Measurements from ENCODE around the gene SYNDIG1L.

DNA sequence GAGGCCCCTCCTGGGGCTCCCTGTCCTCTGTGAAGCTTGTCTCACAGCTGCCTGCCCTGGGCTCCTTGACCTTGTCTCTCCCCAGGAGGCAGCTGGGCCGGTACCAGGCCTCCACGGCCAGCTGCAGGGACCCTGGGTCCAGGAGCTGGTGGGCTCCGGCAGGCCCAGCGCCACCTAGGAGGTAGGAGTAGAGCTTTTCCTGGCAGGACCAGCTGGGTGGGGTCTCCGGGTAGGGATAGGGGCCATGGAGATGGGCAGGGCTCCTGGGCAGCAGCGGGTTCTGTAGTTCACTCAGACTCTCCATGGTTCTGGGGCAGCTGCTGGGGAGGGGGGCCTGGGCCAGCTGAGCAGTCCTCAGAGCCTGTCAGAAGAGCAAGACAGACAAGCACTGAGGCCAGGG, 16.6 kb downstream of the SYNDIG1L start:
- TF ChIP-seq, protein P1, sequence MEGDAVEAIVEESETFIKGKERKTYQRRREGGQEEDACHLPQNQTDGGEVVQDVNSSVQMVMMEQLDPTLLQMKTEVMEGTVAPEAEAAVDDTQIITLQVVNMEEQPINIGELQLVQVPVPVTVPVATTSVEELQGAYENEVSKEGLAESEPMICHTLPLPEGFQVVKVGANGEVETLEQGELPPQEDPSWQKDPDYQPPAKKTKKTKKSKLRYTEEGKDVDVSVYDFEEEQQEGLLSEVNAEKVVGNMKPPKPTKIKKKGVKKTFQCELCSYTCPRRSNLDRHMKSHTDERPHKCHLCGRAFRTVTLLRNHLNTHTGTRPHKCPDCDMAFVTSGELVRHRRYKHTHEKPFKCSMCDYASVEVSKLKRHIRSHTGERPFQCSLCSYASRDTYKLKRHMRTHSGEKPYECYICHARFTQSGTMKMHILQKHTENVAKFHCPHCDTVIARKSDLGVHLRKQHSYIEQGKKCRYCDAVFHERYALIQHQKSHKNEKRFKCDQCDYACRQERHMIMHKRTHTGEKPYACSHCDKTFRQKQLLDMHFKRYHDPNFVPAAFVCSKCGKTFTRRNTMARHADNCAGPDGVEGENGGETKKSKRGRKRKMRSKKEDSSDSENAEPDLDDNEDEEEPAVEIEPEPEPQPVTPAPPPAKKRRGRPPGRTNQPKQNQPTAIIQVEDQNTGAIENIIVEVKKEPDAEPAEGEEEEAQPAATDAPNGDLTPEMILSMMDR (IDR thresholded peaks at IDR 0.05; ENCODE audit: extremely low read depth in 1 of 2, insufficient read depth in 1 of 2, low read depth in 1 of 2, low read length in 2 of 2) = no peak
- TF ChIP-seq POLR2AphosphoS5 (IDR thresholded peaks at IDR 0.05; ENCODE audit: insufficient read depth, low read depth, low read length) = no peak
- no peak for TF ChIP-seq JUN (IDR thresholded peaks at IDR 0.05; ENCODE audit: borderline replicate concordance, insufficient read depth, insufficient read length, low read depth)
- TF ChIP-seq POLR2A (IDR thresholded peaks at IDR 0.05; ENCODE audit: low read depth, low read length) = no peak
- TF ChIP-seq GATA2 (IDR thresholded peaks at IDR 0.05; ENCODE audit: insufficient read depth, insufficient read length, low read depth, low read length) = no peak
